HepG2 (cell line): ENCODE data around the gene PSMD4. TPM values are rescaled to one million over a fixed set of nuclear protein-coding genes. Genes with fewer than 3 reads are reported as not detected.

Experiments used
- BATF2 ChIP-seq: sonication (generic); formaldehyde crosslinking; IDR thresholded peaks from 2 replicates; pipeline ENCODE4 v1.8.0; 2022; ENCODE audit warnings: mild to moderate bottlenecking, missing genetic modification reagents, moderate library complexity
- DRAP1 ChIP-seq: IDR thresholded peaks from 2 replicates; pipeline ENCODE4 v1.6.1; 2016; ENCODE audit warnings: missing genetic modification reagents, missing compliant biosample characterization
- ELF4 ChIP-seq: sonication (generic); formaldehyde crosslinking; IDR thresholded peaks from 2 replicates; pipeline ENCODE4 v1.5.0; 2020; ENCODE audit warnings: missing genetic modification reagents, mild to moderate bottlenecking, moderate library complexity, borderline replicate concordance
- HINFP ChIP-seq: sonication (generic); formaldehyde crosslinking; IDR thresholded peaks from 2 replicates; pipeline ENCODE4 v1.4.0; 2020; ENCODE audit warnings: low read depth, mild to moderate bottlenecking, missing genetic modification reagents
- KDM2A ChIP-seq: sonication (generic); formaldehyde crosslinking; IDR thresholded peaks from 2 replicates; pipeline ENCODE4 v1.4.0; 2020; ENCODE audit warnings: low read depth, missing genetic modification reagents, borderline replicate concordance
- MTF2 ChIP-seq: sonication (generic); formaldehyde crosslinking; IDR thresholded peaks from 2 replicates; pipeline ENCODE4 v1.5.0; 2020; ENCODE audit warnings: missing genetic modification reagents, borderline replicate concordance
- NCOR1 ChIP-seq: fragments of 200-600 bp; sonication (generic); IDR thresholded peaks from 2 replicates; pipeline ENCODE4 v1.7.0; 2017; ENCODE audit warnings: antibody characterized with exemption, low read length, borderline replicate concordance
- NONO ChIP-seq, 2 experiments: fragments of 450-650 bp in 1 of 2; sonication (generic) in 1 of 2; formaldehyde crosslinking in 1 of 2; IDR thresholded peaks in 1 of 2; conservative IDR thresholded peaks in 1 of 2; 2 replicates each; pipeline versions ENCODE4 v1.6.1 to v1.8.0; 2017 to 2022; ENCODE audit warnings: mild to moderate bottlenecking in 1 of 2, missing genetic modification reagents in 1 of 2, moderate library complexity in 1 of 2
- PHB2 ChIP-seq: fragments of 450-650 bp; IDR thresholded peaks from 2 replicates; pipeline ENCODE4 v1.6.1; 2018; ENCODE audit not compliant: partially characterized antibody
- REPIN1 ChIP-seq: sonication (generic); formaldehyde crosslinking; IDR thresholded peaks from 2 replicates; pipeline ENCODE4 v1.8.0; 2022; ENCODE audit warnings: missing genetic modification reagents, low read depth, mild to moderate bottlenecking, borderline replicate concordance
- REXO4 ChIP-seq: sonication (generic); formaldehyde crosslinking; IDR thresholded peaks from 2 replicates; pipeline ENCODE4 v1.8.0; 2022; ENCODE audit warnings: missing genetic modification reagents, mild to moderate bottlenecking, borderline replicate concordance
- SMARCC2 ChIP-seq: fragments of 450-650 bp; IDR thresholded peaks from 2 replicates; pipeline ENCODE4 v1.6.1; 2017; ENCODE audit warnings: antibody characterized with exemption, mild to moderate bottlenecking
- TRIM22 ChIP-seq: fragments of 450-650 bp; IDR thresholded peaks from 2 replicates; pipeline ENCODE4 v1.6.1; 2017
- ZBTB43 ChIP-seq: sonication (generic); formaldehyde crosslinking; conservative IDR thresholded peaks from 2 replicates; pipeline ENCODE4 v1.4.0; 2020; ENCODE audit warnings: missing genetic modification reagents
- ZBTB8A ChIP-seq: sonication (generic); formaldehyde crosslinking; IDR thresholded peaks from 2 replicates; pipeline ENCODE4 v1.4.0; 2020; ENCODE audit warnings: mild to moderate bottlenecking, low read depth, missing genetic modification reagents, borderline replicate concordance
- ZKSCAN8 ChIP-seq: IDR thresholded peaks from 2 replicates; pipeline ENCODE4 v1.6.1; 2016; ENCODE audit warnings: borderline replicate concordance, missing genetic modification reagents, missing compliant biosample characterization
- ZMYM2 ChIP-seq: sonication (generic); formaldehyde crosslinking; IDR thresholded peaks from 2 replicates; pipeline ENCODE4 v1.8.0; 2022; ENCODE audit warnings: mild to moderate bottlenecking, missing genetic modification reagents
- ZNF264 ChIP-seq: sonication (generic); formaldehyde crosslinking; IDR thresholded peaks from 2 replicates; pipeline ENCODE4 v1.4.0; 2020; ENCODE audit warnings: missing genetic modification reagents
- ZNF30 ChIP-seq: sonication (generic); formaldehyde crosslinking; IDR thresholded peaks from 2 replicates; pipeline ENCODE4 v1.5.0; 2020; ENCODE audit warnings: mild to moderate bottlenecking, missing genetic modification reagents
- ZNF354B ChIP-seq: sonication (generic); formaldehyde crosslinking; IDR thresholded peaks from 2 replicates; pipeline ENCODE4 v1.8.0; 2022; ENCODE audit warnings: mild to moderate bottlenecking, missing genetic modification reagents
- ZNF383 ChIP-seq: sonication (generic); formaldehyde crosslinking; IDR thresholded peaks from 2 replicates; pipeline ENCODE4 v1.4.0; 2020; ENCODE audit warnings: missing genetic modification reagents, mild to moderate bottlenecking, borderline replicate concordance
- ZNF576 ChIP-seq: sonication (generic); formaldehyde crosslinking; IDR thresholded peaks from 2 replicates; pipeline ENCODE4 v1.4.0; 2020; ENCODE audit warnings: mild to moderate bottlenecking, missing genetic modification reagents
- ZNF766 ChIP-seq: sonication (generic); formaldehyde crosslinking; IDR thresholded peaks from 2 replicates; pipeline ENCODE4 v1.5.0; 2020; ENCODE audit warnings: missing genetic modification reagents, borderline replicate concordance
- ZSCAN22 ChIP-seq: sonication (generic); formaldehyde crosslinking; IDR thresholded peaks from 2 replicates; pipeline ENCODE4 v1.4.0; 2020; ENCODE audit warnings: mild to moderate bottlenecking, missing genetic modification reagents
- polyA plus RNA-seq, 8 experiments: library from polyadenylated mRNA; depleted of rRNA in 3 of 8; stranded (reverse) in 7 of 8; unstranded in 1 of 8; fragments of >200 nt; fragmentation: Illumina TruSeq in 4 of 8; extraction: Trizol in 4 of 8; gene quantifications; 2 replicates each; pipeline versions ENCODE4 v1.2.1 to v1.2.3, GENCODE V29; 2011 to 2016; ENCODE audit warnings: low read depth in 4 of 8, missing spikeins in 1 of 8, mixed read lengths in 1 of 8; ENCODE audit not compliant: insufficient read depth in 1 of 8
- total RNA-seq, 5 experiments: library from RNA; depleted of rRNA; stranded (reverse); fragments of >200 nt; fragmentation: Illumina TruSeq; extraction: Trizol; gene quantifications; 2 replicates each; pipeline ENCODE4 v1.2.3, GENCODE V29; 2016; ENCODE audit warnings: low read depth in 1 of 5

The PSMD4 gene
- total and polyA plus RNA-seq, 2 of the 13 experiments (the other 11 are each of a cell fraction or from before 2014, with no cell fraction given) = 194 to 243 TPM

GRCh38 chr1:151281969-151282882 is 27.7 kb downstream of the PSMD4 start, which contains the start of gene ZNF687 (continued):
- TF ChIP-seq HINFP (CRISPR knock-in tag) (no peak), KDM2A (CRISPR knock-in tag) (peak; percentile 28; the same call in 1 of the 2 replicates), MTF2 (CRISPR knock-in tag) (no peak), ZBTB8A (CRISPR knock-in tag) (no peak), BATF2 (CRISPR knock-in tag) (no peak), ZNF766 (CRISPR knock-in tag) (no peak), ZBTB43 (no peak), ZNF30 (CRISPR knock-in tag) (no peak), ZNF264 (CRISPR knock-in tag) (no peak), PHB2 (no peak), ZKSCAN8 (CRISPR knock-in tag) (no peak), TRIM22 (no peak), SMARCC2 (no peak), NONO (IDR thresholded peaks at IDR 0.05) (no peak), NONO (CRISPR knock-in tag; conservative IDR thresholded peaks at IDR 0.05) (no peak; the same call in 1 of the 2 replicates), DRAP1 (CRISPR knock-in tag) (peak; percentile 86), ZNF576 (CRISPR knock-in tag) (no peak), NCOR1 (no peak), ELF4 (CRISPR knock-in tag) (no peak), ZSCAN22 (CRISPR knock-in tag) (no peak), ZNF354B (CRISPR knock-in tag) (peak; percentile 82; the same call in 1 of the 2 replicates), REXO4 (CRISPR knock-in tag) (no peak), REPIN1 (CRISPR knock-in tag) (no peak), ZNF383 (CRISPR knock-in tag) (no peak), ZMYM2 (CRISPR knock-in tag) (no peak)
